Fibroblast of villous mesenchyme (primary cell): ENCODE data around the gene ARHGAP28. TPM values are rescaled to one million over a fixed set of nuclear protein-coding genes. Genes with fewer than 3 reads are reported as not detected.

ENCODE experiments used
- DNase-seq: peaks from one replicate; pipeline ENCODE4 v3.0.0-alpha.2; 2010; ENCODE audit warnings: low read depth
- H3K4me3 ChIP-seq: 2 replicates; pipeline ENCODE4 v1.5.1; 2011; ENCODE audit warnings: low read depth, mild to moderate bottlenecking, low read length
- total RNA-seq: library from RNA; depleted of rRNA; stranded (reverse); fragments of >200 nt; gene quantifications from 2 replicates; pipeline ENCODE4 v1.2.3, GENCODE V29; 2012
- TF ChIP-seq, protein P1 (sequence below): IDR thresholded peaks from 2 replicates; pipeline ENCODE4 v1.5.1; 2012; ENCODE audit warnings: low read depth, mild to moderate bottlenecking, low read length; ENCODE audit not compliant: insufficient read depth

ARHGAP28 gene
- total RNA-seq, 1 donor: 6.0 TPM

DNA sequence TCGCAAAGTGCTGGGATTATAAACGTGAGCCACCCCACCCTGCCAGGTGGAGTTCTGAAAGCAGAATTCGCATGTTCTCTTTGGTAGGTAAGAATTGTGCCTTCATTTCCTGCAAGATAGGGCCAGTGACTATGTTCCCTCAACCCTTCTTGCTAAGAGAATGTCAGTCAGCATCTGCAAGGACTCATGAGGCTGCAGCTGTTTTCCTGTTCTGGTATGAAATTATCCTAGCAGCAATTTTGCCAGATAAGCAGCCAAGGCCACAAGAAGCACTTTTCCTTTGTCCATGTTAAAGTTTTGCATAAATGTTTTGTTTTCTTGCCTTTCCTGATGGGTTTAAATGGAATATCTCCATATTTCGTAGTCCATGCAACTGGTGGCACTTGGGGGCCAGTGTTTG, 6.8 kb upstream of the ARHGAP28 start:
- TF ChIP-seq, protein P1, sequence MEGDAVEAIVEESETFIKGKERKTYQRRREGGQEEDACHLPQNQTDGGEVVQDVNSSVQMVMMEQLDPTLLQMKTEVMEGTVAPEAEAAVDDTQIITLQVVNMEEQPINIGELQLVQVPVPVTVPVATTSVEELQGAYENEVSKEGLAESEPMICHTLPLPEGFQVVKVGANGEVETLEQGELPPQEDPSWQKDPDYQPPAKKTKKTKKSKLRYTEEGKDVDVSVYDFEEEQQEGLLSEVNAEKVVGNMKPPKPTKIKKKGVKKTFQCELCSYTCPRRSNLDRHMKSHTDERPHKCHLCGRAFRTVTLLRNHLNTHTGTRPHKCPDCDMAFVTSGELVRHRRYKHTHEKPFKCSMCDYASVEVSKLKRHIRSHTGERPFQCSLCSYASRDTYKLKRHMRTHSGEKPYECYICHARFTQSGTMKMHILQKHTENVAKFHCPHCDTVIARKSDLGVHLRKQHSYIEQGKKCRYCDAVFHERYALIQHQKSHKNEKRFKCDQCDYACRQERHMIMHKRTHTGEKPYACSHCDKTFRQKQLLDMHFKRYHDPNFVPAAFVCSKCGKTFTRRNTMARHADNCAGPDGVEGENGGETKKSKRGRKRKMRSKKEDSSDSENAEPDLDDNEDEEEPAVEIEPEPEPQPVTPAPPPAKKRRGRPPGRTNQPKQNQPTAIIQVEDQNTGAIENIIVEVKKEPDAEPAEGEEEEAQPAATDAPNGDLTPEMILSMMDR: no peak
- H3K4me3 ChIP-seq: no peak overlapping the region
- DNase-seq: no peak

DNA sequence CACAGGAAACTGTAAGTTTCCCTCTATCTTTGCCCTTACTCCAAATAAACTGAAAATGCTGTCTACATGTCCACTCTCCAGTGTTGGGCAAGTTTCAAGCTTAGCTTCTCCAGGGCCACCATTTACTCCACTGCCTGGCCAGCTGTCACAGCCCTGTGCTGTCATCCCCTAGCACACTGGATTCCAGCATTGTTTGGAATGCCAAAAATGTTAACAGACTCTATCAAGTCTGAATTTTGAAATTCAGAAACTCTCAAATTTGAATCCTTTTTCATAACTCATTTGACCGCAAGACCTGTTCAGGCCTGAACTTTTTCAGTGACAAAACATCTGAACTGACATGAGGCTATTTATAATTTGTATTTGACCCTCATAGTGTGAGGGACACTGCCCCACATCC, 5.2 kb upstream of the ARHGAP28 start:
- DNase-seq: no peak
- TF ChIP-seq, protein P1: no peak
- no peak overlapping the region for H3K4me3 ChIP-seq

DNA sequence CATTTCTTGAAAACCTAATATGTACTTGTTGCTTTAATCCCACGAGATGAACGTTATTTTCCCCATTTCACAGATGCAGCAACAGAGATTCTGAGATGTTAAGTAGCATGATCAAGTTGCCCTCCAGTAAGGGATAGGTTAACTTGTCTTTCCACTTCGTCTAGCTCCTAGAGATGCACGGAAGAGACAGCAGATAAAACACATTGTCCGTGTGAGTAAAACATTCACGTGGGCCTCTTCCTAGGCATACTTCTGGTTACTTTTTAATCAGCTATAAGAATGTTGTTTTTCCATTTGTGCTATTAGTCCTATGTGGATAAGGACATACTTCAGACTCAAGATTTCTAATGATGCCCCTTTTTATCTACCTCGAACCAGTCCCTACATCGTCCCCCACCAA, 1.2 kb upstream of the ARHGAP28 start:
- no peak for DNase-seq
- TF ChIP-seq, protein P1: no peak
- H3K4me3 ChIP-seq: no peak overlapping the region

DNA sequence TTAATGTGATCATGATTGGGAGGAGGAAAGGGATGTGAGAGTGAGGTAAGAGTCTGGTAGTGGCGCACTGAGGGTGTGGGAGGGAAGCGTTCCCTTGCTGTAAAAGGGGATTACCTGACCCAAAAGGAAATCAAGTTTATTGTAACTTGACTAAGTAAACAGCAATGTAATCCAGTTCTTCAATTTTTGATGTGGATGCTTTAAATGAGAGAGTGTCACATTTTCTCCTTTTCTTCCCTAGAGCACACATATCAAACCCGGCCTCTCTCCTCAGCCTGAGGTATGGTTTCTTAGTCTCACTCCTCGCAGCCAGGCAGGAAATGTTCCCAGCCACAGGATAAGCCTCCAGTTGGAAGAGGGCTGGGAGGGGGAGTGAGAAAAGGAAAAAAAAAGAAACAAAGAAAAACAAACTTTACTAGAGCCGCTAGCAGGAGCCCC, 688 bp upstream of the ARHGAP28 start:
- H3K4me3 ChIP-seq: peak overlapping the region; percentile 63
- TF ChIP-seq, protein P1: no peak
- peak; percentile 37 for DNase-seq

DNA sequence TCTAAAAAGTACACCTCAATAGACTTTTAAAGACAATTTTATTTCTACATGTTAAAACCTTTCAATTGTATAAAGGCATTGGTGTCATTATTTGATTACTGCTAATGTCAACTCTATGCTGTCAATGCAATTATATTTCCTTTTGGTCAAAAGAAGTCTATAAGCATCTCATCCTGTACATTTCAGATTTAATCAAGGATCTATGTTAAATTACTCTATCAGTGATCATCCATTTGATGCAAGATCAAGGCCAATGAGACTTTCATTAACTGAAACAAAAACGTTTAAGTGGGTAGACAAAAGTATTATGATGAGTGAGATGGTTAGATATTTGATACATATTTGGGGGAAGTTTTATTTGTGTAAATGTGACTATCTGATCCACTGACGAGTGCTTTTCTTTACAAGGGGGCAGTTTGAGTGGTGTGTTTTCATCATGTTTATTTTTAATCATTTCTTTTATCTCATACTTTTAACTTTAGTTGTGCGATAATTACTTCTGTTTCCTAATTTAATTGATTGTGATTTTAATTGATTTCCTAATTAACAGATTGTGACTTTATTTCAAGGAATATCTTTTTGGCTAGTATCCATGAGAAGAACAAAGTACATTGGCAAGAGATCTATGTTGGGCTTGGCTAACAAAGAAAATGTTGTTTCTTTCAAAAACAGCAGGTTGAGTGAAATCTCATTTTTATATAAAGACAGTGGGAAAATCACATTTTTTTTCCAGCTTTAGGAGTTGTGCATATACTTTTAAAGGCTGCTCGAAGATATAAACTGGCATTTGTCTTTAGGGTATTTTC, 1.1 kb downstream of the ARHGAP28 start:
- H3K4me3 ChIP-seq: peak overlapping the region; percentile 63
- TF ChIP-seq, protein P1: no peak
- DNase-seq: no peak

DNA sequence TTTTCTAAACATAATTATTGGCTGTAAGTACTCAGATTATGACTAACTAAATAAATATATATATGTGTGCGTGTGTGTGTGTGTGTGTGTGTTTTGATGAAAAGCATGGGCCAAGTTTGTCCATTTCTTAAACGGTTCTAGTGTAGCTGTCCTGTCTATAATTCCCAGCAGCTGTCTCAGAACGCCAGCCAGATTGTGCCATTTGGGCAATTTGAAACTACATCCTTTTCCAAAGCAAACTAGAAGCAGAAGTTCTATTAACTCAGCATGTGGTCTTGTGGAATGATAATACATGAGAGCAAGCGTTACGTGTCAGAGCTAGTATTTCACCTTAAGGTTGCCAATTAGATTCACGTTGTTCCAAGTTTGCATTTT, 1.7 kb downstream of the ARHGAP28 start:
- H3K4me3 ChIP-seq: peak overlapping the region; percentile 63
- TF ChIP-seq, protein P1: no peak
- DNase-seq: peak; percentile 75

DNA sequence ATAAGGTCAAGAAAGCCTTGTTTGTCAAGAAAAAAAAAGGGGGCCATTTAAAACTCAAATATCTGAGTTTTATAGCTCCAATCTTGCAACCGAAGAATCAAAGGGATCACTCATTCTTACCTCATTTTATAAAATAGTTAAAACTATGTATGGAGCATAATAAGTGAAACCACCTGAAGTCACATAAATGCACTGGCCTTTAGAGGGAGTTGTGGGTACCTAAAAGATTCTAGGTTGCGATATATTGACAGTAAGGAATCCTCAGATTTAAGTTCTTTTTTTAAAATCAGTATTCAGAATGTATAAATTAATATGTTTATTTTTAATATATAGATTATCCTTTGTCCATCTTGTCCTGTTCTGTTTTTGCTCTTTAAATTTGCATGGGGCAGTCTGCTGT, 3.4 kb downstream of the ARHGAP28 start:
- no peak for DNase-seq
- TF ChIP-seq, protein P1: peak; percentile 11
- no peak overlapping the region for H3K4me3 ChIP-seq
